BLaER1 treated with 17β-estradiol and CSF1 and Interleukin-3, amounts not matched to agents 10 nM and 100 nM (cell line): ENCODE data around the gene MAPK4.

Experiments
- H3K27ac ChIP-seq, 11 experiments: shearing (Covaris generic); formaldehyde crosslinking; 2 replicates each; pipeline ENCODE4 v1.8.1; 2022
- H3K27me3 ChIP-seq, 11 experiments: shearing (Covaris generic); formaldehyde crosslinking; 2 replicates each; pipeline ENCODE4 v1.8.1; 2022
- H3K36me3 ChIP-seq, 11 experiments: shearing (Covaris generic); formaldehyde crosslinking; 2 replicates each; pipeline ENCODE4 v1.8.1; 2022
- H3K4me1 ChIP-seq, 10 experiments: shearing (Covaris generic); formaldehyde crosslinking; 2 replicates each; pipeline ENCODE4 v1.8.1; 2022
- H3K4me2 ChIP-seq, 11 experiments: shearing (Covaris generic); formaldehyde crosslinking; 2 replicates each; pipeline ENCODE4 v1.8.1; 2022
- H3K4me3 ChIP-seq, 10 experiments: shearing (Covaris generic); formaldehyde crosslinking; 2 replicates each; pipeline ENCODE4 v1.8.1; 2022
- H3K9ac ChIP-seq, 11 experiments: shearing (Covaris generic); formaldehyde crosslinking; 2 replicates each; pipeline ENCODE4 v1.8.1; 2022
- H3K9me3 ChIP-seq, 11 experiments: shearing (Covaris generic); formaldehyde crosslinking; replicated peaks in 1 of 11; 2 replicates each; pipeline ENCODE4 v1.8.1; 2022
- H4K20me1 ChIP-seq, 11 experiments: shearing (Covaris generic); formaldehyde crosslinking; 2 replicates each; pipeline ENCODE4 v1.8.1; 2022
- Cebpa-rat ChIP-seq, 11 experiments: shearing (Covaris generic); IDR thresholded peaks; 2 replicates each; pipeline ENCODE4 v1.8.1; 2022

MAPK4 gene

GRCh38 chr18:50659091-50660003 is 99.5 kb downstream of the MAPK4 start:
- Histone ChIP-seq H3K27me3 (no peaks in the 10 kb centered on the region), H4K20me1 (no peaks in the 10 kb centered on the region), H3K27ac (no peak overlapping the region), H3K4me3 (no peak overlapping the region), H3K9ac (no peak overlapping the region), H3K36me3 (peaks cover 0 to 4% (median 0%) of the 10 kb centered on the region in 11 experiments; a peak in 3 of 22 replicates), H3K4me2 (no peak overlapping the region), H3K9me3 (peaks cover 33 to 70% (median 55%) of the 10 kb centered on the region in 11 experiments), H3K4me1 (peaks cover 0 to 15% (median 11%) of the 10 kb centered on the region in 10 experiments; a peak in 17 of 20 replicates)
- no peak for TF ChIP-seq Cebpa-rat (IDR thresholded peaks at IDR 0.05)

DNA sequence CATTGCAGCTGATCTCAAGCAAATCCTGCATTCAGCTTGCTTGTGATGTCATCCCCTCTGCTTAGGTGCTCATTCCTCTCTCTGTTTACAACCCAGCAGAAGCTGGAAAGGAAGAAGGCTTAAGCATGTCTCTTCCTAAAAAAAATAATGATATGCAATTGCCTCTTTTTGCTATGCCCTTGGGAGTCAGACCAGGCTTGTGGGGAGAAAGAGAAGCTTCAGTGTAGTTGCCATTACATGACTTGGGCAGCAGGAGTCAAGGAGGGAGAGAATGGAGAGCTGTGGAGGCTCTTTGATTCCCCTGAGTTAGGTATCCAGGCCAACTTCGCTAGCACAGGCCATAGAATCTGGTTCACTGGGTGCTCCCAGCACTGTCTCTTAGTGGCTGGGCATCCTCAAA is 101.1 kb downstream of the MAPK4 start:
- H3K27ac ChIP-seq = no peak overlapping the region
- no peak for TF ChIP-seq Cebpa-rat (IDR thresholded peaks at IDR 0.05)
- H4K20me1 ChIP-seq = no peaks in the 10 kb centered on the region
- peaks cover 0 to 7% (median 2%) of the 10 kb centered on the region in 10 experiments; a peak in 11 of 20 replicates for H3K4me1 ChIP-seq
- H3K27me3 ChIP-seq = no peaks in the 10 kb centered on the region
- no peak overlapping the region for H3K9ac ChIP-seq
- 0 out of 22 replicates have a peak overlapping the region, but pooled peaks of 2 of the 11 experiments have one; percentile 5 to 10 for H3K4me2 ChIP-seq
- H3K4me3 ChIP-seq = no peak overlapping the region
- H3K36me3 ChIP-seq = peaks cover 0 to 9% (median 0%) of the 10 kb centered on the region in 11 experiments; a peak in 3 of 22 replicates
- peaks cover 37 to 75% (median 65%) of the 10 kb centered on the region in 11 experiments for H3K9me3 ChIP-seq

- no peak overlapping the region for H3K9ac ChIP-seq
- H3K4me2 ChIP-seq = no peak overlapping the region
- no peak overlapping the region for H3K4me3 ChIP-seq
- no peak for TF ChIP-seq Cebpa-rat (IDR thresholded peaks at IDR 0.05)
- no peak overlapping the region for H3K27ac ChIP-seq
- H3K36me3 ChIP-seq = peaks cover 0 to 9% (median 0%) of the 10 kb centered on the region in 11 experiments; a peak in 3 of 22 replicates
- H3K27me3 ChIP-seq = no peaks in the 10 kb centered on the region
- no peaks in the 10 kb centered on the region for H4K20me1 ChIP-seq
- H3K9me3 ChIP-seq = peaks cover 26 to 67% (median 53%) of the 10 kb centered on the region in 11 experiments
- H3K4me1 ChIP-seq = peaks cover 0 to 18% (median 12%) of the 10 kb centered on the region in 10 experiments; a peak in 15 of 20 replicates
These were observed 102.3 kb downstream of the MAPK4 start for GRCh38 chr18:50662177-50662576.

DNA sequence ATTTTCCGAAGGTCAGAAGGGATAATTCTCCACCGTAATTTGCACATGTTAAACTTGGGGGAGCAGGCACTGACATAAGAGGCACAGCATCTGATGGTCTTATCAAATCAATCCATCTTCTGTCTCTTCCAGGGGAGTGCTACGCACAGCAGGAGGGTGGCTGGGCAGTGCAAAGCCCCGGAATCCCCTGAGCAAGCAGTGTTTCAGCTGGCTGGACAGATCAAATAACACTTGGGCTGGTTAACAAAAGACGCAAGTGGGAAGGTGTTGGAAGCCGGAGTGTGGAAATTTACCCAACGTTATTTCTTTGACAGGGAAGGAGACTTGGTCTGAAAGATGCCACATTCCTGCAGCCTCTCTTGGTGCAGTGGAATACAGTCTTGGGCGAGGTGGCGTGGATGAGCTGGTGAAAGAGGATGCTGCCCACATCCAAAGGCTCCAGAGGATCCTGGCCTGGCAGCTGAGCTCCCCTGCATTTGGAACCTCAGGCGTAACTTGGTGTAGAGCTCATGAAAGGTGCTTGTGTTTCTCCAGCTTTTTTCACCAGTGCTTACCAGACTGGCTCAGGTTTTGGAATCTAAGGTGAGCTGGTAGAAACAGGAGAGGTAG is 103.0 kb downstream of the MAPK4 start:
- H3K4me3 ChIP-seq = no peak overlapping the region
- peaks cover 0 to 9% (median 0%) of the 10 kb centered on the region in 11 experiments; a peak in 3 of 22 replicates for H3K36me3 ChIP-seq
- H3K4me1 ChIP-seq = peaks cover 0 to 25% (median 19%) of the 10 kb centered on the region in 10 experiments; a peak in 15 of 20 replicates
- no peaks in the 10 kb centered on the region for H3K27me3 ChIP-seq
- H3K9me3 ChIP-seq = peaks cover 26 to 61% (median 48%) of the 10 kb centered on the region in 11 experiments
- no peak overlapping the region for H3K4me2 ChIP-seq
- no peaks in the 10 kb centered on the region for H4K20me1 ChIP-seq
- H3K9ac ChIP-seq = no peak overlapping the region
- TF ChIP-seq Cebpa-rat (IDR thresholded peaks at IDR 0.05) = no peak
- H3K27ac ChIP-seq = no peak overlapping the region

GRCh38 chr18:50663626-50664441 is 103.9 kb downstream of the MAPK4 start:
- H3K27ac ChIP-seq = no peak overlapping the region
- no peak overlapping the region for H3K4me3 ChIP-seq
- no peaks in the 10 kb centered on the region for H3K27me3 ChIP-seq
- H3K9ac ChIP-seq = no peak overlapping the region
- peaks cover 0 to 9% (median 0%) of the 10 kb centered on the region in 11 experiments; a peak in 3 of 22 replicates for H3K36me3 ChIP-seq
- peaks cover 0 to 32% (median 26%) of the 10 kb centered on the region in 10 experiments; a peak in 15 of 20 replicates for H3K4me1 ChIP-seq
- H3K4me2 ChIP-seq = no peak overlapping the region
- H3K9me3 ChIP-seq = peaks cover 26 to 66% (median 55%) of the 10 kb centered on the region in 11 experiments
- H4K20me1 ChIP-seq = no peaks in the 10 kb centered on the region
- TF ChIP-seq Cebpa-rat (IDR thresholded peaks at IDR 0.05) = no peak

DNA sequence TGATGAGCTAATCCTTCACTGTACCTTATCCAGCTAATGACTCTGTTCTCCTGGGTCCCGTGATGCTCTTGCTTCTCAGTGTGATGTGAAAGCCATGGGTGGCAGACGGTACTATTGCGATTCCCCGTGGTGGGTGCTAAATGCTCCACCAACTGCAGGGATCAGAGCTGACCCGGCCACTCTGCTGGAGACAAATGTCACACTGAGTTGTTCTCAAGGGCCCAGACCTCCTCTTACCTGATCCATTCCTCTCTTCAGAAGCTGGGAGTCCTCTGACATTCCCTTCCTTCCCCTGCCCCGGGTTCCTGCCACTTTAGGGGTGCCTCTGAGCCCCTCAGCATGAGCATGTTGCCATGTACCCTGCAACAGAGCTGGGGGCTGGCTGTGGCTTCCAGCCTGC is 105.1 kb downstream of the MAPK4 start:
- H3K9ac ChIP-seq = no peak overlapping the region
- H3K4me1 ChIP-seq = peaks cover 0 to 36% (median 29%) of the 10 kb centered on the region in 10 experiments; a peak in 16 of 20 replicates
- peaks cover 0 to 9% (median 0%) of the 10 kb centered on the region in 11 experiments; a peak in 3 of 22 replicates for H3K36me3 ChIP-seq
- H3K27me3 ChIP-seq = no peaks in the 10 kb centered on the region
- H3K4me2 ChIP-seq = no peak overlapping the region
- H3K9me3 ChIP-seq = peaks cover 37 to 78% (median 65%) of the 10 kb centered on the region in 11 experiments
- no peak overlapping the region for H3K4me3 ChIP-seq
- no peak for TF ChIP-seq Cebpa-rat (IDR thresholded peaks at IDR 0.05)
- no peaks in the 10 kb centered on the region for H4K20me1 ChIP-seq
- no peak overlapping the region for H3K27ac ChIP-seq

GRCh38 chr18:50665519-50665918 is 105.6 kb downstream of the MAPK4 start:
- no peaks in the 10 kb centered on the region for H3K27me3 ChIP-seq

GRCh38 chr18:50666536-50666935 is 106.6 kb downstream of the MAPK4 start:
- Histone ChIP-seq H3K27me3 (no peaks in the 10 kb centered on the region), H3K9ac (no peak overlapping the region), H3K4me2 (peak overlapping the region in 9 of 11 experiments; percentile 6 to 80 (median 68); a peak in 16 of 22 replicates), H3K27ac (peak overlapping the region in 2 of 11 experiments; percentile 1 to 16; a peak in 3 of 22 replicates), H3K36me3 (peaks cover 0 to 9% (median 0%) of the 10 kb centered on the region in 11 experiments; a peak in 3 of 22 replicates), H3K4me3 (no peak overlapping the region), H4K20me1 (no peaks in the 10 kb centered on the region), H3K4me1 (peaks cover 9 to 51% (median 44%) of the 10 kb centered on the region in 10 experiments), H3K9me3 (peaks cover 35 to 70% (median 62%) of the 10 kb centered on the region in 11 experiments)
- TF ChIP-seq Cebpa-rat (IDR thresholded peaks at IDR 0.05) = no peak

More at GRCh38 chr18:50665519-50665918, 105.6 kb downstream of the MAPK4 start:
- Histone ChIP-seq H3K9me3 (peaks cover 37 to 78% (median 65%) of the 10 kb centered on the region in 11 experiments), H3K27ac (no peak overlapping the region; a peak in 1 of 22 replicates), H3K4me3 (no peak overlapping the region), H3K4me1 (peaks cover 0 to 41% (median 34%) of the 10 kb centered on the region in 10 experiments; a peak in 18 of 20 replicates), H3K9ac (no peak overlapping the region), H3K36me3 (peaks cover 0 to 9% (median 0%) of the 10 kb centered on the region in 11 experiments; a peak in 3 of 22 replicates), H4K20me1 (no peaks in the 10 kb centered on the region), H3K4me2 (no peak overlapping the region)
- TF ChIP-seq Cebpa-rat (IDR thresholded peaks at IDR 0.05) = no peak
